Measurements from ENCODE around the gene CCDC57. TPM values are rescaled to one million over a fixed set of nuclear protein-coding genes. Genes with fewer than 3 reads are reported as not detected.

CCDC57 gene
- total and polyA plus RNA-seq, 9 of the 15 experiments (the other 6 are each of a cell fraction or from before 2014, with no cell fraction given): 0.83 to 36.2 (median 13.6) TPM

DNA sequence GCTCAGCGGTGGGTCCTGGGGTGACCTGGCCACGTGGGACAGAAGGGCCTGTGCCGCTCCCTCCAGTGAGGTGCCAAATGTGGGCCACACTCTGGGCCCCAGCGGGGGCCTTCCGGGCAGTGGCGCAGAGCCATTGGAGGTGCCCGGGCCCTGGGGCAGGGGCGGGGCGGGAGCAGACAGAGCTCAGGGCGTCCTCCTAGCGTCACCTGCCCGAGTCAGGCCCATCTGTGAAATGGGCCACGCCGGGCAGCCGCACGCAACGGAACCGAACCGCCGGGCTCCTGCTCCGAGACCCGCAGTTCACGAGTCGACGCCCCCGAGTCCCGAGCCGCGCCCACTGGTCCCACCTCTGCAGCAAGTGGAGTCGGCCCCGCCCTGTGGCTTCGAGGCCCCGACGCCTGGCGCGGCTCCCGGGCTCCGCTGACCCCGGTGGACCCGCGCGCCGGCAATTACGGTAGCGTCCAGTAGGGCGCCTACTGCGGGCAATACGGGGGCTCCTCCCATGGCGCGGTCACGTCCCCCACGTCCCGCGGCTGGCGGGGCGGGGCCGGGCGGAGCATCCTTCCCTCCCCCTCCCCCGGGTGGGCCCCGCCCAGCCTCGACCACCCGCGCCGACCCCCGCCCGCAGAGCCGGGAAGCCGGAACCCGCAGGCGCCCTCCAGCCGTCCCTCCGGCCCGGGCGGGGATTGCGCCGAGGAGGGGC, 18.1 kb upstream of the CCDC57 start (continued):
- TF ChIP-seq, protein P1, sequence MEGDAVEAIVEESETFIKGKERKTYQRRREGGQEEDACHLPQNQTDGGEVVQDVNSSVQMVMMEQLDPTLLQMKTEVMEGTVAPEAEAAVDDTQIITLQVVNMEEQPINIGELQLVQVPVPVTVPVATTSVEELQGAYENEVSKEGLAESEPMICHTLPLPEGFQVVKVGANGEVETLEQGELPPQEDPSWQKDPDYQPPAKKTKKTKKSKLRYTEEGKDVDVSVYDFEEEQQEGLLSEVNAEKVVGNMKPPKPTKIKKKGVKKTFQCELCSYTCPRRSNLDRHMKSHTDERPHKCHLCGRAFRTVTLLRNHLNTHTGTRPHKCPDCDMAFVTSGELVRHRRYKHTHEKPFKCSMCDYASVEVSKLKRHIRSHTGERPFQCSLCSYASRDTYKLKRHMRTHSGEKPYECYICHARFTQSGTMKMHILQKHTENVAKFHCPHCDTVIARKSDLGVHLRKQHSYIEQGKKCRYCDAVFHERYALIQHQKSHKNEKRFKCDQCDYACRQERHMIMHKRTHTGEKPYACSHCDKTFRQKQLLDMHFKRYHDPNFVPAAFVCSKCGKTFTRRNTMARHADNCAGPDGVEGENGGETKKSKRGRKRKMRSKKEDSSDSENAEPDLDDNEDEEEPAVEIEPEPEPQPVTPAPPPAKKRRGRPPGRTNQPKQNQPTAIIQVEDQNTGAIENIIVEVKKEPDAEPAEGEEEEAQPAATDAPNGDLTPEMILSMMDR (IDR thresholded peaks at IDR 0.05 in 2 of 3, conservative IDR thresholded peaks at IDR 0.05 in 1 of 3; ENCODE audit: insufficient read depth in 2 of 3, low read depth in 1 of 3, low read length in 3 of 3): peak in 2 of 3 experiments; percentile 45 to 50; a peak in 4 of 6 replicates
- TF ChIP-seq, protein P2, sequence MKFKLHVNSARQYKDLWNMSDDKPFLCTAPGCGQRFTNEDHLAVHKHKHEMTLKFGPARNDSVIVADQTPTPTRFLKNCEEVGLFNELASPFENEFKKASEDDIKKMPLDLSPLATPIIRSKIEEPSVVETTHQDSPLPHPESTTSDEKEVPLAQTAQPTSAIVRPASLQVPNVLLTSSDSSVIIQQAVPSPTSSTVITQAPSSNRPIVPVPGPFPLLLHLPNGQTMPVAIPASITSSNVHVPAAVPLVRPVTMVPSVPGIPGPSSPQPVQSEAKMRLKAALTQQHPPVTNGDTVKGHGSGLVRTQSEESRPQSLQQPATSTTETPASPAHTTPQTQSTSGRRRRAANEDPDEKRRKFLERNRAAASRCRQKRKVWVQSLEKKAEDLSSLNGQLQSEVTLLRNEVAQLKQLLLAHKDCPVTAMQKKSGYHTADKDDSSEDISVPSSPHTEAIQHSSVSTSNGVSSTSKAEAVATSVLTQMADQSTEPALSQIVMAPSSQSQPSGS (CRISPR knock-in tag; IDR thresholded peaks at IDR 0.05): 0 out of 2 replicates have a peak, but pooled peaks have one; percentile 26
- TF ChIP-seq MAFK (IDR thresholded peaks at IDR 0.05; ENCODE audit: low read length): peak; percentile 91
- no peak for TF ChIP-seq CREB1 (IDR thresholded peaks at IDR 0.05)
- 0 out of 2 replicates have a peak, but pooled peaks have one; percentile 34 for TF ChIP-seq CREB1 (CRISPR knock-in tag; IDR thresholded peaks at IDR 0.05)
- TF ChIP-seq GABPA (tag; conservative IDR thresholded peaks at IDR 0.05; ENCODE audit: low read depth): 0 out of 2 replicates have a peak, but pooled peaks have one; percentile 39
- TF ChIP-seq KDM5B (IDR thresholded peaks at IDR 0.05; ENCODE audit: insufficient replicate concordance, low read depth, low read length): no peak
- TF ChIP-seq GTF2E2 (tag; IDR thresholded peaks at IDR 0.05): no peak
- no peak for TF ChIP-seq ZNF780A (CRISPR knock-in tag; IDR thresholded peaks at IDR 0.05)
- TF ChIP-seq, protein P3, sequence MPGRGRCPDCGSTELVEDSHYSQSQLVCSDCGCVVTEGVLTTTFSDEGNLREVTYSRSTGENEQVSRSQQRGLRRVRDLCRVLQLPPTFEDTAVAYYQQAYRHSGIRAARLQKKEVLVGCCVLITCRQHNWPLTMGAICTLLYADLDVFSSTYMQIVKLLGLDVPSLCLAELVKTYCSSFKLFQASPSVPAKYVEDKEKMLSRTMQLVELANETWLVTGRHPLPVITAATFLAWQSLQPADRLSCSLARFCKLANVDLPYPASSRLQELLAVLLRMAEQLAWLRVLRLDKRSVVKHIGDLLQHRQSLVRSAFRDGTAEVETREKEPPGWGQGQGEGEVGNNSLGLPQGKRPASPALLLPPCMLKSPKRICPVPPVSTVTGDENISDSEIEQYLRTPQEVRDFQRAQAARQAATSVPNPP (IDR thresholded peaks at IDR 0.05; ENCODE audit: borderline replicate concordance, insufficient read depth, insufficient read length): no peak
- no peak for TF ChIP-seq POLR2H (tag; IDR thresholded peaks at IDR 0.05; ENCODE audit: low read depth)
- TF ChIP-seq, protein P4, sequence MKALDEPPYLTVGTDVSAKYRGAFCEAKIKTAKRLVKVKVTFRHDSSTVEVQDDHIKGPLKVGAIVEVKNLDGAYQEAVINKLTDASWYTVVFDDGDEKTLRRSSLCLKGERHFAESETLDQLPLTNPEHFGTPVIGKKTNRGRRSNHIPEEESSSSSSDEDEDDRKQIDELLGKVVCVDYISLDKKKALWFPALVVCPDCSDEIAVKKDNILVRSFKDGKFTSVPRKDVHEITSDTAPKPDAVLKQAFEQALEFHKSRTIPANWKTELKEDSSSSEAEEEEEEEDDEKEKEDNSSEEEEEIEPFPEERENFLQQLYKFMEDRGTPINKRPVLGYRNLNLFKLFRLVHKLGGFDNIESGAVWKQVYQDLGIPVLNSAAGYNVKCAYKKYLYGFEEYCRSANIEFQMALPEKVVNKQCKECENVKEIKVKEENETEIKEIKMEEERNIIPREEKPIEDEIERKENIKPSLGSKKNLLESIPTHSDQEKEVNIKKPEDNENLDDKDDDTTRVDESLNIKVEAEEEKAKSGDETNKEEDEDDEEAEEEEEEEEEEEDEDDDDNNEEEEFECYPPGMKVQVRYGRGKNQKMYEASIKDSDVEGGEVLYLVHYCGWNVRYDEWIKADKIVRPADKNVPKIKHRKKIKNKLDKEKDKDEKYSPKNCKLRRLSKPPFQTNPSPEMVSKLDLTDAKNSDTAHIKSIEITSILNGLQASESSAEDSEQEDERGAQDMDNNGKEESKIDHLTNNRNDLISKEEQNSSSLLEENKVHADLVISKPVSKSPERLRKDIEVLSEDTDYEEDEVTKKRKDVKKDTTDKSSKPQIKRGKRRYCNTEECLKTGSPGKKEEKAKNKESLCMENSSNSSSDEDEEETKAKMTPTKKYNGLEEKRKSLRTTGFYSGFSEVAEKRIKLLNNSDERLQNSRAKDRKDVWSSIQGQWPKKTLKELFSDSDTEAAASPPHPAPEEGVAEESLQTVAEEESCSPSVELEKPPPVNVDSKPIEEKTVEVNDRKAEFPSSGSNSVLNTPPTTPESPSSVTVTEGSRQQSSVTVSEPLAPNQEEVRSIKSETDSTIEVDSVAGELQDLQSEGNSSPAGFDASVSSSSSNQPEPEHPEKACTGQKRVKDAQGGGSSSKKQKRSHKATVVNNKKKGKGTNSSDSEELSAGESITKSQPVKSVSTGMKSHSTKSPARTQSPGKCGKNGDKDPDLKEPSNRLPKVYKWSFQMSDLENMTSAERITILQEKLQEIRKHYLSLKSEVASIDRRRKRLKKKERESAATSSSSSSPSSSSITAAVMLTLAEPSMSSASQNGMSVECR (CRISPR knock-in tag; IDR thresholded peaks at IDR 0.05): 0 out of 2 replicates have a peak, but pooled peaks have one; percentile 13
- TF ChIP-seq ZNF263 (CRISPR knock-in tag; IDR thresholded peaks at IDR 0.05; ENCODE audit: borderline replicate concordance): peak; percentile 46; the same call in 1 of the 2 replicates
- TF ChIP-seq, protein P5, sequence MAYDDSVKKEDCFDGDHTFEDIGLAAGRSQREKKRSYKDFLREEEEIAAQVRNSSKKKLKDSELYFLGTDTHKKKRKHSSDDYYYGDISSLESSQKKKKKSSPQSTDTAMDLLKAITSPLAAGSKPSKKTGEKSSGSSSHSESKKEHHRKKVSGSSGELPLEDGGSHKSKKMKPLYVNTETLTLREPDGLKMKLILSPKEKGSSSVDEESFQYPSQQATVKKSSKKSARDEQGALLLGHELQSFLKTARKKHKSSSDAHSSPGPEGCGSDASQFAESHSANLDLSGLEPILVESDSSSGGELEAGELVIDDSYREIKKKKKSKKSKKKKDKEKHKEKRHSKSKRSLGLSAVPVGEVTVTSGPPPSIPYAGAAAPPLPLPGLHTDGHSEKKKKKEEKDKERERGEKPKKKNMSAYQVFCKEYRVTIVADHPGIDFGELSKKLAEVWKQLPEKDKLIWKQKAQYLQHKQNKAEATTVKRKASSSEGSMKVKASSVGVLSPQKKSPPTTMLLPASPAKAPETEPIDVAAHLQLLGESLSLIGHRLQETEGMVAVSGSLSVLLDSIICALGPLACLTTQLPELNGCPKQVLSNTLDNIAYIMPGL (CRISPR knock-in tag; IDR thresholded peaks at IDR 0.05): peak; percentile 73; the same call in 1 of the 2 replicates
- 0 out of 2 replicates have a peak, but pooled peaks have one; percentile 32 for TF ChIP-seq ZNF766 (CRISPR knock-in tag; conservative IDR thresholded peaks at IDR 0.05)
